Gastrocnemius medialis (tissue), 4 donors: ENCODE data around the gene THOC6.
A peak's percentile ranks its signal among the peaks of the same experiment; 100 is the strongest.

Experiments
- POLR2A ChIP-seq, 2 donors: fragments of 450-650 bp; IDR thresholded peaks; one replicate each; pipeline ENCODE4 v1.6.1; 2017; ENCODE audit warnings: antibody characterized with exemption in 2 of 2, mild to moderate bottlenecking in 2 of 2, moderate library complexity in 2 of 2
- TF ChIP-seq, protein P1 (sequence below), 5 experiments: fragments of 450-650 bp in 3 of 5; fragments of 200-600 bp in 2 of 5; sonication (generic) in 2 of 5; IDR thresholded peaks in 4 of 5; conservative IDR thresholded peaks in 1 of 5; 1 replicate in 4 of 5; 2 replicates in 1 of 5; pipeline ENCODE4 v1.5.1; 2016 to 2019; ENCODE audit warnings: antibody characterized with exemption in 5 of 5, mild to moderate bottlenecking in 3 of 5, moderate library complexity in 3 of 5

- TF ChIP-seq, protein P1, sequence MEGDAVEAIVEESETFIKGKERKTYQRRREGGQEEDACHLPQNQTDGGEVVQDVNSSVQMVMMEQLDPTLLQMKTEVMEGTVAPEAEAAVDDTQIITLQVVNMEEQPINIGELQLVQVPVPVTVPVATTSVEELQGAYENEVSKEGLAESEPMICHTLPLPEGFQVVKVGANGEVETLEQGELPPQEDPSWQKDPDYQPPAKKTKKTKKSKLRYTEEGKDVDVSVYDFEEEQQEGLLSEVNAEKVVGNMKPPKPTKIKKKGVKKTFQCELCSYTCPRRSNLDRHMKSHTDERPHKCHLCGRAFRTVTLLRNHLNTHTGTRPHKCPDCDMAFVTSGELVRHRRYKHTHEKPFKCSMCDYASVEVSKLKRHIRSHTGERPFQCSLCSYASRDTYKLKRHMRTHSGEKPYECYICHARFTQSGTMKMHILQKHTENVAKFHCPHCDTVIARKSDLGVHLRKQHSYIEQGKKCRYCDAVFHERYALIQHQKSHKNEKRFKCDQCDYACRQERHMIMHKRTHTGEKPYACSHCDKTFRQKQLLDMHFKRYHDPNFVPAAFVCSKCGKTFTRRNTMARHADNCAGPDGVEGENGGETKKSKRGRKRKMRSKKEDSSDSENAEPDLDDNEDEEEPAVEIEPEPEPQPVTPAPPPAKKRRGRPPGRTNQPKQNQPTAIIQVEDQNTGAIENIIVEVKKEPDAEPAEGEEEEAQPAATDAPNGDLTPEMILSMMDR (IDR thresholded peaks at IDR 0.05 in 4 of 5, conservative IDR thresholded peaks at IDR 0.05 in 1 of 5), result peak in 2 of 5 experiments; percentile 15 to 17
- no peak for TF ChIP-seq POLR2A (IDR thresholded peaks at IDR 0.05)
Measured at GRCh38 chr16:3017794-3018506, 5.9 kb upstream of the THOC6 start, which contains the start of gene CLDN6.
